ENCODE results near the gene SMIM45.

GRCh38 chr22:41946629-41947423 is 5.1 kb upstream of the SMIM45 start, which contains the start of gene CENPM:
- TF ChIP-seq CTCF (IDR thresholded peaks at IDR 0.05; ENCODE audit: low read length) (no peak), EZH2 (IDR thresholded peaks at IDR 0.05; ENCODE audit: borderline replicate concordance, low read length) (no peak)

Measured in OCI-LY1 (cell line).